Left lung (tissue), 10 donors: ENCODE results near the gene TRAPPC14. TPM values are rescaled to one million over a fixed set of nuclear protein-coding genes. Genes with fewer than 3 reads are reported as not detected.
"Not testable (repeated sequence)": the region's sequence is repeated elsewhere in the genome, so short reads cannot be mapped to it uniquely, and the experiment has no call there.

Source experiments
- ATAC-seq: fragments of 200-7000 bp; cut with Tn5 transposase; one replicate; pipeline ENCODE4 v1.9.1; 2020; ENCODE audit warnings: moderate library complexity
- DNase-seq, 4 donors: peaks; one replicate each; pipeline ENCODE4 v3.0.0-alpha.2; 2013 to 2020
- H3K27ac ChIP-seq, 2 donors: fragments of 200-600 bp; sonication (generic) in 1 of 2; one replicate each; pipeline versions ENCODE4 v1.5.0 to v1.8.0; 2020 to 2021
- H3K27me3 ChIP-seq, 2 donors: fragments of 200-600 bp; sonication (generic) in 1 of 2; one replicate each; pipeline versions ENCODE4 v1.5.0 to v1.8.0; 2020 to 2021
- H3K36me3 ChIP-seq, 2 donors: fragments of 200-600 bp; sonication (generic) in 1 of 2; one replicate each; pipeline versions ENCODE4 v1.5.0 to v1.8.0; 2020 to 2021
- H3K4me1 ChIP-seq, 2 donors: fragments of 200-600 bp; one replicate each; pipeline ENCODE4 v1.8.0; 2021
- H3K4me3 ChIP-seq, 2 donors: fragments of 200-600 bp; sonication (generic) in 1 of 2; one replicate each; pipeline versions ENCODE4 v1.5.0 to v1.8.0; 2020 to 2021; ENCODE audit warnings: mild to moderate bottlenecking in 1 of 2
- H3K9me3 ChIP-seq, 2 donors: fragments of 200-600 bp; sonication (generic) in 1 of 2; one replicate each; pipeline versions ENCODE4 v1.5.0 to v1.8.0; 2020 to 2021
- CTCF ChIP-seq, 2 donors: fragments of 200-600 bp; sonication (generic) in 1 of 2; IDR thresholded peaks; one replicate each; pipeline versions ENCODE4 v1.5.0 to v1.8.0; 2021; ENCODE audit warnings: antibody characterized with exemption in 2 of 2
- intact Hi-C, 2 donors: fragments of 100-400 bp; cut with DNase I; formaldehyde crosslinking; loops; one replicate each; pipeline versions ENCODE4 v1.11.2 to v1.14.2; 2022
- polyA plus RNA-seq, 6 donors: library from polyadenylated mRNA; unstranded; fragments of 120-200 nt; gene quantifications; one replicate each; pipeline ENCODE4 v1.2.1, GENCODE V29; 2013; ENCODE audit not compliant: insufficient read length in 6 of 6
- total RNA-seq, 2 donors: library from RNA; stranded (reverse); fragmentation: NEBNext Ultra II Directional; extraction: Animal tissue kit (Norgen Biotek cat#: 25700); gene quantifications; one replicate each; pipeline ENCODE4 v1.2.1, GENCODE V29; 2021
- donor health status: DM: no; HTN: yes; CAD: no.
- donor health status: DM: no; HTN: no; CAD: no.

The TRAPPC14 gene
- total and polyA plus RNA-seq, 8 donors = 16.0 to 30.1 (median 19.5) TPM

GRCh38 chr7:100152404-100152803 lies 6.1 kb downstream of the TRAPPC14 start:
- DNase-seq (no peak), ATAC-seq (no peak)
- intact Hi-C loops = no loop called here
- TF ChIP-seq CTCF (IDR thresholded peaks at IDR 0.05) = no peak
- Histone ChIP-seq H3K9me3 (no peaks in the 10 kb centered on the region), H3K36me3 (peaks cover 0 to 46% of the 10 kb centered on the region in 2 donors), H3K27me3 (no peaks in the 10 kb centered on the region), H3K27ac (peak overlapping the region in 1 of 2 donors; percentile 76), H3K4me1 (peaks cover 12 to 89% of the 10 kb centered on the region in 2 donors), H3K4me3 (no peak overlapping the region)

GRCh38 chr7:100148559-100149328 lies 9.8 kb downstream of the TRAPPC14 start, which contains the start of gene LAMTOR4:
TSS of gene LAMTOR4 (plus strand) at chr7:100148918. CDS start at chr7:100148973, 55 bp downstream.
- H3K4me1 ChIP-seq = peaks cover 8 to 53% of the 10 kb centered on the region in 2 donors
- intact Hi-C loops = no loop called here
- peak within 1 kb of the TSS; percentile 67 to 84 for H3K27ac ChIP-seq
- ATAC-seq (peak; percentile 98), DNase-seq (peak; percentile 97 to 99 (median 98))
- H3K27me3 ChIP-seq = no peaks in the 10 kb centered on the region
- peaks cover 0 to 15% of the 10 kb centered on the region in 2 donors for H3K36me3 ChIP-seq
- no peaks in the 10 kb centered on the region for H3K9me3 ChIP-seq
- peak within 1 kb of the TSS; percentile 74 to 82 for H3K4me3 ChIP-seq
- TF ChIP-seq CTCF (IDR thresholded peaks at IDR 0.05) = no peak

- H3K36me3 ChIP-seq = peaks cover 0 to 10% of the 10 kb centered on the region in 2 donors
- intact Hi-C loops = no loop called here
- TF ChIP-seq CTCF (IDR thresholded peaks at IDR 0.05) = no peak
- DNase-seq = no peak
- peak overlapping the region; percentile 59 to 84 for H3K27ac ChIP-seq
- no peaks in the 10 kb centered on the region for H3K9me3 ChIP-seq
- H3K4me3 ChIP-seq = peak overlapping the region; percentile 27 to 82
- H3K4me1 ChIP-seq = peaks cover 8 to 47% of the 10 kb centered on the region in 2 donors
- H3K27me3 ChIP-seq = no peaks in the 10 kb centered on the region
- ATAC-seq = no peak
Measured at GRCh38 chr7:100148225-100148558, 10.3 kb downstream of the TRAPPC14 start.

GRCh38 chr7:100147278-100147677 lies 11.2 kb downstream of the TRAPPC14 start:
- Histone ChIP-seq H3K27ac (no peak overlapping the region), H3K9me3 (no peaks in the 10 kb centered on the region), H3K4me1 (peaks cover 8 to 40% of the 10 kb centered on the region in 2 donors), H3K36me3 (peaks cover 0 to 3% of the 10 kb centered on the region in 2 donors), H3K4me3 (no peak overlapping the region), H3K27me3 (no peaks in the 10 kb centered on the region)
- ATAC-seq (no peak), DNase-seq (no peak)
- TF ChIP-seq CTCF (IDR thresholded peaks at IDR 0.05) = no peak
- intact Hi-C loops = no loop called here

GRCh38 chr7:100146350-100146749 lies 12.2 kb downstream of the TRAPPC14 start:
- DNase-seq, H3K9me3 ChIP-seq, intact Hi-C loops, H3K4me3 ChIP-seq, ATAC-seq, H3K36me3 ChIP-seq, H3K27ac ChIP-seq, H3K27me3 ChIP-seq: not testable (repeated sequence)
- H3K4me1 ChIP-seq = peaks cover 8 to 40% of the 10 kb centered on the region in 2 donors
